ENCODE measurements around the gene KANSL1. TPM values are rescaled to one million over a fixed set of nuclear protein-coding genes. Genes with fewer than 3 reads are reported as not detected.

KANSL1 gene
- total and polyA plus RNA-seq, 10 of the 15 experiments (the other 5 are each of a cell fraction or from before 2014, with no cell fraction given), result 4.7 to 60.6 (median 28.0) TPM

DNA sequence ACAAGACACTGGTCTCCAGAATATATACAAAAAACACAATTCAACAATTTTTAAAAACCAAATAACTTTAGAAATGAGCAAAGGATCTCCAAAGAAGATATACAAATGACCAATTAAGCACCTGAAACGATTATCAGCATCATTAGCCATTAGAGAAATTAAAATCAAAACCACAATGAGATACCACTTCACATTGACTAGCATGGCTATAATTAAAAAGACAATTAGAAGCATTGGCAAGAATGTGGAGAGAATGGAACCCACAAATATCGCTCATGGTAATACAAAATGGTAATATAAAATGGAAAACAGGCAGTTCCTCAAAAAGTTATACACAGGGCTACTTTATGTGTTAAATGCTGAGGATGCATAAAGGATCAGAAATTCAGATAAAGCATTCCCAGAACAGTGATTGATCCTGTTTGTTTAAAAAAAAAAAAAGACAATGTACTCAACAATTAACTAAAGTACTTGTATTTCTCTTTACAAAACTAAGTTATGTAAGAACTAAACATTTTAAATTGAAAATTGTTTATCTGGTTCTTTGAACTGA, 52.5 kb downstream of the KANSL1 start:
- H3K9ac ChIP-seq (ENCODE audit: control insufficient read depth, insufficient read depth, low read length), result no peak overlapping the region
- RAD21 ChIA-PET (ENCODE audit: unreplicated experiment), result interaction anchor here (0.7 to 8.3 kb wide), 6 partner anchors 15 to 53 kb away, joined by 3 to 130 read pairs (median 6); partner anchors contain the start of gene KANSL1
- H3K4me1 ChIP-seq (ENCODE audit: control insufficient read depth, insufficient read depth, low read length), result peaks cover 92% of the 10 kb centered on the region
- H3K27me3 ChIP-seq (replicated peaks in 1 of 2; ENCODE audit: control insufficient read depth in 2 of 2, insufficient read depth in 2 of 2, low read length in 1 of 2), result no peaks in the 10 kb centered on the region
- peak overlapping the region; percentile 33; the same call in 1 of the 2 replicates for H3K4me3 ChIP-seq
- ATAC-seq, result no peak
- no peak overlapping the region for H2AFZ ChIP-seq (ENCODE audit: control insufficient read depth, low read depth, low read length)
- no TSS peak for BruUV-seq (replicated peaks)
- TF ChIP-seq MTA2 (IDR thresholded peaks at IDR 0.05; ENCODE audit: low read depth) (peak; percentile 94), TCF12 (IDR thresholded peaks at IDR 0.05; ENCODE audit: low read depth, low read length) (no peak), KLF5 (IDR thresholded peaks at IDR 0.05; ENCODE audit: partially characterized antibody) (no peak), IKZF1 (conservative IDR thresholded peaks at IDR 0.05) (no peak)
- no peak for DNase-seq (ENCODE audit: low read depth, low spot score)
- H3K4me2 ChIP-seq (ENCODE audit: control insufficient read depth, insufficient read depth), result peak overlapping the region; percentile 51
- peak overlapping the region; percentile 57; the same call in 1 of the 2 replicates for H3K27ac ChIP-seq (ENCODE audit: control insufficient read depth, insufficient read depth)
- in situ Hi-C loops (cut with MboI) (loop anchor here (25.0 kb wide), 1 partner anchor 553 kb away; no protein-coding TSS in a partner anchor), intact Hi-C loops (cut with micrococcal nuclease; ENCODE audit: unreplicated experiment) (loop anchor here (2.0 kb wide), 1 partner anchor 14 kb away; no protein-coding TSS in a partner anchor)
- POLR2A ChIA-PET, result interaction anchor here (0.7 to 5.9 kb wide), 3 partner anchors 14 to 20 kb away, joined by 4 to 124 read pairs (median 6); no protein-coding TSS in a partner anchor
- WGBS (ENCODE audit: insufficient coverage, insufficient replicate concordance, low lambda C conversion rate, missing lambda C conversion rate), result 68% methylated on average over 2 of the region's 2 CpGs
- H3K36me3 ChIP-seq (ENCODE audit: control insufficient read depth in 2 of 2, insufficient read depth in 2 of 2, low read length in 1 of 2), result no peaks in the 10 kb centered on the region
- peaks cover 97% of the 10 kb centered on the region for H3K79me2 ChIP-seq (ENCODE audit: control insufficient read depth, insufficient read depth, low read length)
- CTCF ChIA-PET, result interaction anchor here (1.6 to 8.3 kb wide), 6 partner anchors 15 to 97 kb away, joined by 3 to 110 read pairs (median 7); no protein-coding TSS in a partner anchor
- H4K20me1 ChIP-seq (ENCODE audit: control insufficient read depth, insufficient read depth), result peaks cover 16% of the 10 kb centered on the region
- no peaks in the 10 kb centered on the region for H3K9me3 ChIP-seq (replicated peaks; ENCODE audit: control insufficient read depth, insufficient read depth, low read length)
- no peak for FAIRE-seq
- SMC1A ChIA-PET (ENCODE audit: uncharacterized antibody, unreplicated experiment), result interaction anchor here (1.0 to 8.3 kb wide), 14 partner anchors 13 to 58 kb away, joined by 3 to 207 read pairs (median 5); no protein-coding TSS in a partner anchor
